Breast epithelium (tissue), 3 donors: Measurements from ENCODE around the gene TPSB2.

ENCODE experiments used
- CTCF ChIP-seq, 3 donors: fragments of 450-650 bp; IDR thresholded peaks; one replicate each; pipeline ENCODE4 v1.5.1; 2016 to 2017; ENCODE audit warnings: antibody characterized with exemption in 3 of 3, mild to moderate bottlenecking in 3 of 3, moderate library complexity in 3 of 3
- POLR2A ChIP-seq: fragments of 450-650 bp; IDR thresholded peaks from one replicate; pipeline ENCODE4 v1.6.1; 2016; ENCODE audit warnings: antibody characterized with exemption, mild to moderate bottlenecking, moderate library complexity
- POLR2AphosphoS5 ChIP-seq, 3 donors: sonication (generic); formaldehyde crosslinking; IDR thresholded peaks; one replicate each; pipeline ENCODE4 v1.6.1; 2017; ENCODE audit warnings: antibody characterized with exemption in 3 of 3

GRCh38 chr16:1208239-1208830 is 21.6 kb downstream of the TPSB2 start:
- TF ChIP-seq POLR2A = no peak
- TF ChIP-seq CTCF (IDR thresholded peaks at IDR 0.05) = no peak
- no peak for TF ChIP-seq POLR2AphosphoS5 (IDR thresholded peaks at IDR 0.05)
